H9 (cell line): ENCODE results near the gene KRTAP2-3. TPM values are rescaled to one million over a fixed set of nuclear protein-coding genes. Genes with fewer than 3 reads are reported as not detected.

Experiments used
- DNase-seq: peaks from one replicate; pipeline ENCODE4 v3.0.0-alpha.2; 2017
- H2AFZ ChIP-seq: one replicate; pipeline ENCODE4 v1.6.1; 2013; ENCODE audit warnings: mild to moderate bottlenecking, low read length, control low read depth, moderate library complexity
- H2AK5ac ChIP-seq: 2 replicates; pipeline ENCODE4 v1.6.1; 2013; ENCODE audit warnings: low read length, control low read depth, mixed read lengths; ENCODE audit not compliant: insufficient read length
- H2BK120ac ChIP-seq: one replicate; pipeline ENCODE4 v1.6.1; 2013; ENCODE audit warnings: low read depth, mild to moderate bottlenecking, low read length, control low read depth, inconsistent platforms; ENCODE audit not compliant: poor library complexity, severe bottlenecking
- H2BK12ac ChIP-seq: 2 replicates; pipeline ENCODE4 v1.6.1; 2013; ENCODE audit warnings: low read length, control low read depth, mixed read lengths, low read depth; ENCODE audit not compliant: insufficient read length
- H2BK15ac ChIP-seq: 2 replicates; pipeline ENCODE4 v1.6.1; 2013; ENCODE audit warnings: low read depth, low read length, control low read depth
- H2BK20ac ChIP-seq: one replicate; pipeline ENCODE4 v1.6.1; 2013; ENCODE audit warnings: low read depth, mild to moderate bottlenecking, low read length, control low read depth, inconsistent platforms; ENCODE audit not compliant: poor library complexity, severe bottlenecking
- H2BK5ac ChIP-seq: 2 replicates; pipeline ENCODE4 v1.6.1; 2013; ENCODE audit warnings: low read length, control low read depth, mixed read lengths; ENCODE audit not compliant: insufficient read length
- H3K14ac ChIP-seq: 2 replicates; pipeline ENCODE4 v1.6.1; 2013; ENCODE audit warnings: low read length, control low read depth; ENCODE audit not compliant: insufficient read depth
- H3K18ac ChIP-seq: 2 replicates; pipeline ENCODE4 v1.6.1; 2013; ENCODE audit warnings: low read depth, mild to moderate bottlenecking, mixed read lengths, low read length, control low read depth; ENCODE audit not compliant: insufficient read length
- H3K23ac ChIP-seq: 2 replicates; pipeline ENCODE4 v1.6.1; 2013; ENCODE audit warnings: low read length, control low read depth, mixed read lengths, low read depth; ENCODE audit not compliant: insufficient read length
- H3K23me2 ChIP-seq: 2 replicates; pipeline ENCODE4 v1.6.1; 2013; ENCODE audit warnings: low read depth, mild to moderate bottlenecking, mixed read lengths, low read length, control low read depth; ENCODE audit not compliant: insufficient read length, poor library complexity, severe bottlenecking
- H3K27ac ChIP-seq: 2 replicates; pipeline ENCODE4 v1.5.1; 2013; ENCODE audit warnings: low read length, control low read depth, mixed read lengths, low read depth; ENCODE audit not compliant: insufficient read length
- H3K27me3 ChIP-seq: 2 replicates; pipeline ENCODE4 v1.6.1; 2013; ENCODE audit warnings: low read length, control low read depth, inconsistent platforms; ENCODE audit not compliant: insufficient read depth
- H3K4ac ChIP-seq: 2 replicates; pipeline ENCODE4 v1.6.1; 2013; ENCODE audit warnings: low read depth, mild to moderate bottlenecking, control low read depth, inconsistent platforms, low read length, moderate library complexity
- H3K4me1 ChIP-seq: 2 replicates; pipeline ENCODE4 v1.6.1; 2013; ENCODE audit warnings: low read length, control low read depth, inconsistent platforms; ENCODE audit not compliant: insufficient read depth
- H3K4me2 ChIP-seq: 2 replicates; pipeline ENCODE4 v1.6.1; 2013; ENCODE audit warnings: low read length, control low read depth, mixed read lengths; ENCODE audit not compliant: insufficient read length, insufficient read depth
- H3K56ac ChIP-seq: 2 replicates; pipeline ENCODE4 v1.6.1; 2013; ENCODE audit warnings: low read depth, mild to moderate bottlenecking, mixed read lengths, low read length, control low read depth; ENCODE audit not compliant: insufficient read length
- H3K79me1 ChIP-seq: 2 replicates; pipeline ENCODE4 v1.6.1; 2013; ENCODE audit warnings: low read depth, mild to moderate bottlenecking, moderate library complexity, low read length, control low read depth, inconsistent platforms; ENCODE audit not compliant: insufficient read depth, poor library complexity, severe bottlenecking
- H3K79me2 ChIP-seq: 2 replicates; pipeline ENCODE4 v1.6.1; 2013; ENCODE audit warnings: low read length, control low read depth, inconsistent platforms; ENCODE audit not compliant: insufficient read depth
- H3K9ac ChIP-seq: 2 replicates; pipeline ENCODE4 v1.6.1; 2013; ENCODE audit warnings: low read length, control low read depth, mixed read lengths; ENCODE audit not compliant: insufficient read length; ENCODE audit errors: extremely low read depth
- H3K9me3 ChIP-seq: one replicate; pipeline ENCODE4 v1.6.1; 2013; ENCODE audit warnings: low read depth, low read length, inconsistent platforms; ENCODE audit not compliant: control insufficient read depth
- H3T11ph ChIP-seq: one replicate; pipeline ENCODE4 v1.6.1; 2013; ENCODE audit warnings: mild to moderate bottlenecking, low read length, control low read depth, inconsistent platforms
- H4K20me1 ChIP-seq: one replicate; pipeline ENCODE4 v1.6.1; 2013; ENCODE audit not compliant: control insufficient read depth, insufficient read length, insufficient read depth
- H4K5ac ChIP-seq: 2 replicates; pipeline ENCODE4 v1.6.1; 2013; ENCODE audit warnings: low read depth, mild to moderate bottlenecking, mixed read lengths, low read length, control low read depth; ENCODE audit not compliant: insufficient read length
- H4K8ac ChIP-seq: replicated peaks from 2 replicates; pipeline ENCODE4 v1.6.1; 2013; ENCODE audit warnings: low read length, control low read depth, mixed read lengths, low read depth; ENCODE audit not compliant: insufficient read length
- H4K91ac ChIP-seq: 2 replicates; pipeline ENCODE4 v1.6.1; 2013; ENCODE audit warnings: low read depth, mild to moderate bottlenecking, moderate library complexity, mixed read lengths, low read length, control low read depth; ENCODE audit not compliant: insufficient read length
- H3K27ac Mint-ChIP-seq, 3 experiments: 2 replicates in 2 of 3; 3 replicates in 1 of 3; pipeline ENCODE4 v1.8.0; 2020 to 2021; ENCODE audit warnings: mixed read lengths in 3 of 3, mild to moderate bottlenecking in 1 of 3, moderate library complexity in 1 of 3
- H3K27me3 Mint-ChIP-seq: 2 replicates; pipeline ENCODE4 v1.8.0; 2021; ENCODE audit warnings: low read depth, mild to moderate bottlenecking, moderate library complexity, mixed read lengths
- H3K36me3 Mint-ChIP-seq, 3 experiments: 2 replicates in 2 of 3; 3 replicates in 1 of 3; pipeline ENCODE4 v1.8.0; 2020 to 2021; ENCODE audit warnings: low read depth in 3 of 3, mixed read lengths in 3 of 3; ENCODE audit not compliant: insufficient read depth in 1 of 3
- H3K4me1 Mint-ChIP-seq, 2 experiments: 2 replicates each; pipeline ENCODE4 v1.8.0; 2020; ENCODE audit warnings: mixed read lengths in 2 of 2
- H3K4me3 Mint-ChIP-seq, 2 experiments: 2 replicates in 1 of 2; 3 replicates in 1 of 2; pipeline ENCODE4 v1.8.0; 2020 to 2021; ENCODE audit warnings: mild to moderate bottlenecking in 2 of 2, mixed read lengths in 2 of 2, moderate library complexity in 1 of 2
- H3K9me3 Mint-ChIP-seq, 2 experiments: 2 replicates in 1 of 2; 3 replicates in 1 of 2; pipeline ENCODE4 v1.8.0; 2020; ENCODE audit warnings: mild to moderate bottlenecking in 2 of 2, mixed read lengths in 2 of 2, moderate library complexity in 1 of 2
- CTCF ChIP-seq: fragments of 200-600 bp; sonication (generic); conservative IDR thresholded peaks from 3 replicates; pipeline ENCODE4 v1.8.0; 2021; ENCODE audit warnings: antibody characterized with exemption, mild to moderate bottlenecking
- WGBS: extraction: QIAGEN DNeasy Blood & Tissue Kit; methylation state at CpG from one replicate; pipeline ENCODE4 v1.1.7; 2013; ENCODE audit warnings: missing lambda C conversion rate, low lambda C conversion rate, mixed read lengths; ENCODE audit not compliant: insufficient read length; ENCODE audit errors: extremely low coverage; 5-methylcytosine and 5-hydroxymethylcytosine counted together
- total RNA-seq: library from RNA; stranded (reverse); gene quantifications from 2 replicates; pipeline ENCODE4 v1.2.1, GENCODE V29; 2021

The KRTAP2-3 gene
- total RNA-seq, 1 experiment from 2014 or later, result not detected

GRCh38 chr17:41054025-41054424, 5.9 kb downstream of the KRTAP2-3 start:
- Histone ChIP-seq H3K79me2 (no peaks in the 10 kb centered on the region), H4K20me1 (no peaks in the 10 kb centered on the region), H2BK5ac (no peak overlapping the region), H4K91ac (no peak overlapping the region), H4K8ac (no peak overlapping the region), H3K4ac (no peak overlapping the region), H3K27ac (no peak overlapping the region), H3K4me2 (no peak overlapping the region), H4K5ac (no peak overlapping the region), H3K27me3 (no peaks in the 10 kb centered on the region), H2BK20ac (no peak overlapping the region), H2BK120ac (no peak overlapping the region), H3T11ph (no peak overlapping the region), H2AK5ac (no peak overlapping the region), H3K79me1 (no peaks in the 10 kb centered on the region), H2BK15ac (no peak overlapping the region), H3K4me1 (no peaks in the 10 kb centered on the region), H3K18ac (no peak overlapping the region), H3K23ac (no peak overlapping the region), H2AFZ (no peak overlapping the region), H3K23me2 (no peaks in the 10 kb centered on the region), H3K9me3 (no peaks in the 10 kb centered on the region), H3K9ac (no peak overlapping the region), H3K14ac (no peak overlapping the region), H2BK12ac (no peak overlapping the region), H3K56ac (no peak overlapping the region)
- no peak for TF ChIP-seq CTCF
- Mint-ChIP-seq H3K4me3 (no peak overlapping the region), H3K36me3 (no peaks in the 10 kb centered on the region; a peak in 1 of 7 replicates), H3K4me1 (peaks cover 11% of the 10 kb centered on the region in 2 experiments), H3K27ac (no peak overlapping the region), H3K27me3 (no peaks in the 10 kb centered on the region), H3K9me3 (peaks cover 0 to 6% of the 10 kb centered on the region in 2 experiments; a peak in 2 of 5 replicates)
- no peak for DNase-seq
- no CpG with 5 or more reads among the region's 4 CpGs for WGBS
